ENCODE data around the gene UBTF. TPM values are rescaled to one million over a fixed set of nuclear protein-coding genes. Genes with fewer than 3 reads are reported as not detected.

The UBTF gene
- total and polyA plus RNA-seq, 2 of the 8 experiments (the other 6 are each of a cell fraction or from before 2014, with no cell fraction given) = 14.7 to 106 TPM

DNA sequence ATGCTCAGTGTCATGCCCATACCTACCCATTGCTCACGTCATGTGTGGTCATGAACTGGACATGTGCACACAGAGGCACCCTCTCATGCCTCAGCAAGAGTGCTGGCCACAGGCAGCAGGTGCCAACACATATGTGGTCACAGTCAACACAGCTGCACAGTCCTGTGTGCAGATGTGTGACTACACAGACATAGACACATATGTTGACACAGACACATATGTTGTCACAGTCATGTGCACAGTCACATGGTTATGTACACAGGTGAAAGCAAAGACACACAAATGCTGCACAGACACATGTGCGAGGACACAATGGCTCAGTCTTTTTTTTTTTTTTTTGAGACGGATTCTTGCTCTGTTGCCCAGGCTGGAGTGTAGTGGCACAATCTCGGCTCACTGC lies 37.2 kb upstream of the UBTF start (continued):
- TF ChIP-seq CHD7 (IDR thresholded peaks at IDR 0.05; ENCODE audit: insufficient replicate concordance, low read length) (no peak), KDM5A (IDR thresholded peaks at IDR 0.05; ENCODE audit: low read length) (no peak), SIX5 (IDR thresholded peaks at IDR 0.05; ENCODE audit: low read depth, low read length) (no peak), TCF12 (IDR thresholded peaks at IDR 0.05; ENCODE audit: low read depth, low read length) (no peak), PHF8 (conservative IDR thresholded peaks at IDR 0.05; ENCODE audit: low read depth, low read length) (no peak), BCL11A (IDR thresholded peaks at IDR 0.05; ENCODE audit: low read depth in 2 of 2, low read length in 2 of 2) (no peak), GTF2F1 (IDR thresholded peaks at IDR 0.05; ENCODE audit: borderline replicate concordance, low read depth, low read length) (no peak), SUZ12 (IDR thresholded peaks at IDR 0.05; ENCODE audit: low read length) (no peak), ASH2L (IDR thresholded peaks at IDR 0.05; ENCODE audit: low read length) (no peak)
